ENCODE measurements around the gene PTGFRN.
"Not testable (repeated sequence)": the region's sequence is repeated elsewhere in the genome, so short reads cannot be mapped to it uniquely, and the experiment has no call there.

PTGFRN gene

GRCh38 chr1:116933606-116934515, 24.1 kb downstream of the PTGFRN start:
- no peak for DNase-seq (ENCODE audit: low read depth)
- no peak overlapping the region for H3K4me3 ChIP-seq (ENCODE audit: low read depth, low read length)
- no peak for TF ChIP-seq CTCF (IDR thresholded peaks at IDR 0.05; ENCODE audit: control insufficient read depth, extremely low read depth, insufficient read depth)

GRCh38 chr1:116934586-116935207, 25.0 kb downstream of the PTGFRN start:
- TF ChIP-seq CTCF (IDR thresholded peaks at IDR 0.05; ENCODE audit: control insufficient read depth, extremely low read depth, insufficient read depth) = no peak
- no peak for DNase-seq (ENCODE audit: low read depth)
- no peak overlapping the region for H3K4me3 ChIP-seq (ENCODE audit: low read depth, low read length)

- TF ChIP-seq CTCF (IDR thresholded peaks at IDR 0.05; ENCODE audit: control insufficient read depth, extremely low read depth, insufficient read depth) = no peak
- no peak for DNase-seq (ENCODE audit: low read depth)
- H3K4me3 ChIP-seq (ENCODE audit: low read depth, low read length) = no peak overlapping the region
These were observed 28.5 kb downstream of the PTGFRN start for GRCh38 chr1:116938216-116938615.

GRCh38 chr1:116939780-116940543, 30.2 kb downstream of the PTGFRN start:
- not testable (repeated sequence) for H3K4me3 ChIP-seq (ENCODE audit: low read depth, low read length); DNase-seq (ENCODE audit: low read depth)

GRCh38 chr1:116940814-116941599, 31.3 kb downstream of the PTGFRN start:
- no peak for TF ChIP-seq CTCF (IDR thresholded peaks at IDR 0.05; ENCODE audit: control insufficient read depth, extremely low read depth, insufficient read depth)
- no peak overlapping the region for H3K4me3 ChIP-seq (ENCODE audit: low read depth, low read length)
- DNase-seq (ENCODE audit: low read depth) = no peak

- no peak for TF ChIP-seq CTCF (IDR thresholded peaks at IDR 0.05; ENCODE audit: control insufficient read depth, extremely low read depth, insufficient read depth)
- no peak for DNase-seq (ENCODE audit: low read depth)
- no peak overlapping the region for H3K4me3 ChIP-seq (ENCODE audit: low read depth, low read length)
These were observed 32.0 kb downstream of the PTGFRN start for GRCh38 chr1:116941670-116942069.
